ENCODE measurements around the gene MYG1. TPM values are rescaled to one million over a fixed set of nuclear protein-coding genes. Genes with fewer than 3 reads are reported as not detected.

MYG1 gene
- total RNA-seq, 1 donor from 2014 or later, result 27.5 TPM

DNA sequence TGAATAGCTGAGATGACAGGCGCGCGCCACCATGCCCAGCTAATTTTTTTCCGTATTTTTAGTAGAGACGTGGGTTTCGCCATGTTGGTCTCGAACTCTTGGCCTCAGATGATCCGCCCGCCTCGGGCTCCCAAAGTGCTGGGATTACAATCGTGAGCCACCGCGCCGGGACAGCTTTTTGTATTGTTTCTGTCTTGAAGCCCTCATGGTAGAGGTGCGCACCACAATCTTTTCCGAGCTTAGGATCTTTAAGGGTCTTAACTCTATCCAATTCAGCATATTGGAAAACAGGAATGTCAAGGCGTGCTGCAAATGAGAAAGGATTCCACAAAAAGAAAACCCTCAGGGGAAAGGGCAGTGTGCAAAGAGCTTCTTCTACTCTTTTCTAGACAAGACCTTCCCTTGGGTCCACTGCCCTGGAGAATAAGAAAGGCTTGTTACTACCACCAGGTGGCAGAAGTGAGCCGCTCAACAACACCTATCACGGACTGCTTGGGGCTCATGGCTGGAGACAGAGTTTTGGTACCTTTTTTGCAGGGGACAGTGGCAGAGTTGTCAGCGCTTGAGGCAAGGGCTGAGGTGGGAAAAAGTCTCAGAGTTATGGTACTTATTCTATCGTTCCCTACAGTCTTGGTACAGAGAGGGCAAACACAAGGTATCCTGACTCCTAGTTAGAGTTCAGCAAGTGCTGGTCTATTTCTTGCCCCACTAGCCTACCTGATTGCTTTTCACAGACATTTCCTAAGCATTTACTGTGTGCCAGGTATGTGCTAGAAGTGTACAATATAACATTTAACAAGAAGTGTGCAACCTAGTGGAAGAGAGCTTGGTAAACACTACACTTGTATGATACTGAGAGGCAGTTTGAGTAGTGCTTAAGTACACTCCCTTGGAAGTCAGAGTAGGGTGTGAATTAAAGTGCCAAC lies 53.1 kb downstream of the MYG1 start:
- peak; percentile 24 to 90 for DNase-seq (ENCODE audit: low spot score in 2 of 2)
- H3K27me3 ChIP-seq, result no peaks in the 10 kb centered on the region
- H3K27ac ChIP-seq, result no peak overlapping the region

DNA sequence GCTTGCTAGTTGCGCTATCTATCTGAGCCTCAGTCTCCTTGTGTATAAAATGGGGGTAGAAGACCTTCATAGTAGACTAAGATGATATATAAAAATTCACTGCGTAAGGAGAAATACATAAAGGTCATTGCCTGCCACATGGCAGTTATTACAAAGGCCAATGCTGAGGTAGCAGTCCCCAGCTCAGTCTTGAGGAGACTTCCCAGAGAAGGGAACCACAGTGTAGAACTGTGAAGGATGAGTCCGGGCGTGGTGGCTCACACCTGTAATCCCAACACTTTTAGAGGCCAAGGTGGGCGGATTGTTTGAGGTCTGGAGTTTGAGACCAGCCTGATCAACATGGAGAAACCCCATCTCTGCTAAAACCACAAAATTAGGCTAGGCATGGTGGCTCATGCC lies 53.8 kb downstream of the MYG1 start:
- H3K9me3 ChIP-seq, result no peaks in the 10 kb centered on the region
- TF ChIP-seq, protein P1, sequence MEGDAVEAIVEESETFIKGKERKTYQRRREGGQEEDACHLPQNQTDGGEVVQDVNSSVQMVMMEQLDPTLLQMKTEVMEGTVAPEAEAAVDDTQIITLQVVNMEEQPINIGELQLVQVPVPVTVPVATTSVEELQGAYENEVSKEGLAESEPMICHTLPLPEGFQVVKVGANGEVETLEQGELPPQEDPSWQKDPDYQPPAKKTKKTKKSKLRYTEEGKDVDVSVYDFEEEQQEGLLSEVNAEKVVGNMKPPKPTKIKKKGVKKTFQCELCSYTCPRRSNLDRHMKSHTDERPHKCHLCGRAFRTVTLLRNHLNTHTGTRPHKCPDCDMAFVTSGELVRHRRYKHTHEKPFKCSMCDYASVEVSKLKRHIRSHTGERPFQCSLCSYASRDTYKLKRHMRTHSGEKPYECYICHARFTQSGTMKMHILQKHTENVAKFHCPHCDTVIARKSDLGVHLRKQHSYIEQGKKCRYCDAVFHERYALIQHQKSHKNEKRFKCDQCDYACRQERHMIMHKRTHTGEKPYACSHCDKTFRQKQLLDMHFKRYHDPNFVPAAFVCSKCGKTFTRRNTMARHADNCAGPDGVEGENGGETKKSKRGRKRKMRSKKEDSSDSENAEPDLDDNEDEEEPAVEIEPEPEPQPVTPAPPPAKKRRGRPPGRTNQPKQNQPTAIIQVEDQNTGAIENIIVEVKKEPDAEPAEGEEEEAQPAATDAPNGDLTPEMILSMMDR (IDR thresholded peaks at IDR 0.05), result no peak
- DNase-seq (ENCODE audit: low spot score in 2 of 2), result no peak
- H3K4me3 ChIP-seq, result no peak overlapping the region
- no peak overlapping the region for H3K27ac ChIP-seq
- H3K4me1 ChIP-seq, result no peaks in the 10 kb centered on the region
- intact Hi-C loops (cut with DNase I), result loop anchor here (2.0 kb wide), 2 partner anchors 30 to 150 kb away; no protein-coding TSS in a partner anchor
- no peaks in the 10 kb centered on the region for H3K36me3 ChIP-seq
- no peaks in the 10 kb centered on the region for H3K27me3 ChIP-seq

More for the DNA sequence above, 53.1 kb downstream of the MYG1 start:
- Histone ChIP-seq H3K4me3 (no peak overlapping the region), H3K36me3 (no peaks in the 10 kb centered on the region), H3K4me1 (no peaks in the 10 kb centered on the region), H3K9me3 (no peaks in the 10 kb centered on the region)
- TF ChIP-seq, protein P1 (IDR thresholded peaks at IDR 0.05), result peak; percentile 81 to 87 (median 86)
- intact Hi-C loops (cut with DNase I), result loop anchor here (1.0 to 2.0 kb wide), 3 partner anchors 30 to 150 kb away; no protein-coding TSS in a partner anchor

DNA sequence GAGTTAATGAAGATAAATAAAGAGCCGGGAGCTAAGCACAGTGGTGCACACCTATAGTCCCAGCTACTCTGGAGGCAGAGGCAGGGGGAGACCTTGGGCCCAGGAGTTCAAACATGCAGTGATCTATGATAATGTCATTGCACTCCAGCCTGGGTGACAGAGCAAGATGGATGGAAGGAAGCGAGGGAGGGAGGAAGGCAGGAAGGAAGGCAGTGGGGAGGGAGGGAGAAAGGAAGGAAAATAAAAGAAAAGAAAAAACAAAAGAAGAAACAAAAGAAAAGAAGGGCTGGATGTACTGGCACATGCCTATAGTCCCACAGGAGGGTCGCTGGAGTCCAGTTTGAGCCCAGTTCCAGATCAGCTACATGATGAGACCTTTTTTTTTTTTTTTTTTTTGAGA lies 55.6 kb downstream of the MYG1 start:
- no peak for DNase-seq (ENCODE audit: low spot score in 2 of 2)
- TF ChIP-seq, protein P1 (IDR thresholded peaks at IDR 0.05), result no peak
- H3K4me1 ChIP-seq, result no peaks in the 10 kb centered on the region
- H3K27ac ChIP-seq, result no peak overlapping the region
- no peaks in the 10 kb centered on the region for H3K27me3 ChIP-seq
- intact Hi-C loops (cut with DNase I), result no loop called here
- H3K9me3 ChIP-seq, result no peaks in the 10 kb centered on the region
- H3K36me3 ChIP-seq, result no peaks in the 10 kb centered on the region
- no peak overlapping the region for H3K4me3 ChIP-seq

Other genes starting within 250 kb of the MYG1 start
- 608 TPM for gene TNS2, start 249.6 kb upstream of the MYG1 start, total RNA-seq
- 48.6 TPM for gene SPRYD3, start 220.3 kb upstream of the MYG1 start, total RNA-seq
- 1,664 TPM for gene IGFBP6, start 202.0 kb upstream of the MYG1 start, total RNA-seq
- not detected for gene SOAT2, start 196.2 kb upstream of the MYG1 start, total RNA-seq
- gene ZNF740, start 119.0 kb upstream of the MYG1 start, total RNA-seq, result 5.9 TPM
- gene CSAD, start 118.8 kb upstream of the MYG1 start, total RNA-seq, result 30.7 TPM
- 1.6 TPM for gene ITGB7, start 92.4 kb upstream of the MYG1 start, total RNA-seq
- 29.8 TPM for gene RARG, start 67.5 kb upstream of the MYG1 start, total RNA-seq
- not detected for gene ESPL1, start 31.4 kb upstream of the MYG1 start, total RNA-seq
- 187 TPM for gene PFDN5, start 4.2 kb upstream of the MYG1 start, total RNA-seq
- gene AAAS, start 21.9 kb downstream of the MYG1 start, total RNA-seq, result 21.2 TPM
- gene SP7, start 36.7 kb downstream of the MYG1 start, total RNA-seq, result not detected
- gene SP1, start 80.5 kb downstream of the MYG1 start, total RNA-seq, result 49.0 TPM
- gene AMHR2, start 124.2 kb downstream of the MYG1 start, total RNA-seq, result not detected
- gene PRR13, start 142.0 kb downstream of the MYG1 start, total RNA-seq, result 20.6 TPM
- gene PCBP2, start 152.4 kb downstream of the MYG1 start, total RNA-seq, result 354 TPM
- 20.8 TPM for gene MAP3K12, start 199.8 kb downstream of the MYG1 start, total RNA-seq
- gene TARBP2, start 201.6 kb downstream of the MYG1 start, total RNA-seq, result 32.9 TPM
- 2.8 TPM for gene NPFF, start 207.8 kb downstream of the MYG1 start, total RNA-seq

Data from ascending aorta (tissue), 2 donors.